HepG2 (cell line): ENCODE measurements around the gene MTA1. TPM values are rescaled to one million over a fixed set of nuclear protein-coding genes. Genes with fewer than 3 reads are reported as not detected.

Experiments
- ATAC-seq: fragments of 200-7000 bp; cut with Tn5 transposase; 3 replicates; pipeline ENCODE4 v1.9.1; 2020; ENCODE audit warnings: mild to moderate bottlenecking, moderate library complexity
- BruUV-seq: library from RNA; stranded (reverse); fragments of 400-500 nt; replicated peaks from 2 replicates; lab custom pipeline; 2021; lab: Mats Ljungman, UMichigan
- CTCF ChIA-PET: fragments of 300-600 bp; formaldehyde crosslinking; extraction: SDS; loops from one replicate; lab custom pipeline; 2021; ENCODE audit warnings: low total read pairs, inconsistent platforms, low intra/inter-chr PET ratio; lab: Yijun Ruan, JAX
- POLR2A ChIA-PET: fragments of 350-600 bp; sonication (Branson Sonifier 250); formaldehyde crosslinking; loops from one replicate; lab custom pipeline; 2020; ENCODE audit warnings: antibody characterized with exemption, inconsistent platforms; lab: Yijun Ruan, JAX
- DNase-seq: peaks from one replicate; pipeline ENCODE4 v3.0.0-alpha.2; 2015; ENCODE audit warnings: low spot score
- FAIRE-seq: peaks from 3 replicates; lab custom pipeline; 2011; peaks lifted over from hg19 to GRCh38; lab: Jason Lieb, UNC
- H2AFZ ChIP-seq: one replicate; pipeline ENCODE4 v1.6.1; 2011; ENCODE audit warnings: low read length, inconsistent platforms
- H3K27ac ChIP-seq: fragments of 300-600 bp; 3 replicates; pipeline ENCODE4 v1.8.0; 2011; ENCODE audit warnings: mixed run types, mild to moderate bottlenecking, mixed read lengths, low read length, inconsistent platforms; ENCODE audit not compliant: insufficient read depth; ENCODE audit errors: extremely low read length
- H3K27me3 ChIP-seq, 2 experiments: fragments of 200-600 bp in 1 of 2; 2 replicates in 1 of 2; 3 replicates in 1 of 2; pipeline versions ENCODE4 v1.6.0 to v1.8.0; 2011; ENCODE audit warnings: low read length in 2 of 2, mild to moderate bottlenecking in 2 of 2, moderate library complexity in 2 of 2, inconsistent platforms in 1 of 2; ENCODE audit not compliant: insufficient read depth in 2 of 2, control insufficient read depth in 1 of 2
- H3K36me3 ChIP-seq, 2 experiments: fragments of 200-600 bp in 1 of 2; replicated peaks in 1 of 2; 2 replicates in 1 of 2; 3 replicates in 1 of 2; pipeline versions ENCODE4 v1.5.1 to v1.8.0; 2011; ENCODE audit warnings: low read length in 2 of 2, inconsistent platforms in 1 of 2; ENCODE audit not compliant: insufficient read depth in 2 of 2, control insufficient read depth in 1 of 2
- H3K4me1 ChIP-seq: 2 replicates; pipeline ENCODE4 v1.5.1; 2012; ENCODE audit warnings: low read length, inconsistent platforms; ENCODE audit not compliant: insufficient read depth
- H3K4me2 ChIP-seq: 2 replicates; pipeline ENCODE4 v1.6.0; 2011; ENCODE audit warnings: low read depth, low read length, inconsistent platforms
- H3K4me3 ChIP-seq, 3 experiments: fragments of 200-600 bp in 1 of 3; sonication (generic), shearing (Covaris generic) in 1 of 3; replicated peaks in 1 of 3; 2 replicates each; pipeline ENCODE4 v1.5.1; 2011 to 2016; ENCODE audit warnings: low read length in 3 of 3, inconsistent platforms in 2 of 3, low read depth in 2 of 3, mild to moderate bottlenecking in 2 of 3, control low read depth in 1 of 3, mixed read lengths in 1 of 3; ENCODE audit not compliant: insufficient read depth in 1 of 3
- H3K79me2 ChIP-seq: one replicate; pipeline ENCODE4 v1.6.1; 2011; ENCODE audit warnings: low read length, inconsistent platforms; ENCODE audit not compliant: insufficient read depth
- H3K9ac ChIP-seq: 2 replicates; pipeline ENCODE4 v1.6.0; 2011; ENCODE audit warnings: mild to moderate bottlenecking, low read depth, low read length, inconsistent platforms; ENCODE audit not compliant: insufficient read depth
- H3K9me3 ChIP-seq: 2 replicates; pipeline ENCODE4 v1.5.1; 2012; ENCODE audit warnings: mild to moderate bottlenecking, low read length
- H4K20me1 ChIP-seq: 2 replicates; pipeline ENCODE4 v1.6.0; 2011; ENCODE audit warnings: inconsistent platforms, mild to moderate bottlenecking, low read length, moderate library complexity; ENCODE audit not compliant: insufficient read depth
- CSRNP1 ChIP-seq: sonication (generic); formaldehyde crosslinking; IDR thresholded peaks from 2 replicates; pipeline ENCODE4 v1.8.1; 2023; ENCODE audit warnings: mild to moderate bottlenecking, missing genetic modification reagents
- HDAC2 ChIP-seq: sonication (generic); formaldehyde crosslinking; IDR thresholded peaks from 2 replicates; pipeline ENCODE4 v1.4.0; 2020; ENCODE audit warnings: missing genetic modification reagents
- HNF4G ChIP-seq, 2 experiments: sonication (generic) in 1 of 2; formaldehyde crosslinking in 1 of 2; IDR thresholded peaks; 2 replicates each; pipeline versions ENCODE4 v1.4.0 to v1.6.1; 2011 to 2020; ENCODE audit warnings: borderline replicate concordance in 2 of 2, low read depth in 2 of 2, mild to moderate bottlenecking in 2 of 2, low read length in 1 of 2, missing genetic modification reagents in 1 of 2, moderate library complexity in 1 of 2
- NONO ChIP-seq, 2 experiments: fragments of 450-650 bp in 1 of 2; sonication (generic) in 1 of 2; formaldehyde crosslinking in 1 of 2; IDR thresholded peaks in 1 of 2; conservative IDR thresholded peaks in 1 of 2; 2 replicates each; pipeline versions ENCODE4 v1.6.1 to v1.8.0; 2017 to 2022; ENCODE audit warnings: mild to moderate bottlenecking in 1 of 2, missing genetic modification reagents in 1 of 2, moderate library complexity in 1 of 2
- NR2F6 ChIP-seq, 2 experiments: IDR thresholded peaks; 2 replicates each; pipeline ENCODE4 v1.6.1; 2016; ENCODE audit warnings: antibody characterized with exemption in 1 of 2, mild to moderate bottlenecking in 1 of 2
- SAP130 ChIP-seq: IDR thresholded peaks from 2 replicates; pipeline ENCODE4 v1.6.1; 2016; ENCODE audit warnings: low read depth
- SNAPC2 ChIP-seq: sonication (generic); formaldehyde crosslinking; IDR thresholded peaks from 2 replicates; pipeline ENCODE4 v1.8.1; 2022; ENCODE audit warnings: mild to moderate bottlenecking, missing genetic modification reagents
- ZBTB10 ChIP-seq: sonication (generic); formaldehyde crosslinking; IDR thresholded peaks from 2 replicates; pipeline ENCODE4 v1.4.0; 2020; ENCODE audit warnings: missing genetic modification reagents, borderline replicate concordance
- ZFP37 ChIP-seq: sonication (generic); formaldehyde crosslinking; IDR thresholded peaks from 2 replicates; pipeline ENCODE4 v1.4.0; 2020; ENCODE audit warnings: missing genetic modification reagents, borderline replicate concordance
- ZMYM4 ChIP-seq: sonication (generic); formaldehyde crosslinking; IDR thresholded peaks from 2 replicates; pipeline ENCODE4 v1.8.1; 2023; ENCODE audit warnings: mild to moderate bottlenecking, missing genetic modification reagents
- ZNF121 ChIP-seq: sonication (generic); formaldehyde crosslinking; IDR thresholded peaks from 2 replicates; pipeline ENCODE4 v1.5.0; 2020; ENCODE audit warnings: mild to moderate bottlenecking, missing genetic modification reagents
- ZNF234 ChIP-seq: sonication (generic); formaldehyde crosslinking; conservative IDR thresholded peaks from 2 replicates; pipeline ENCODE4 v1.5.1; 2020; ENCODE audit warnings: mild to moderate bottlenecking, missing genetic modification reagents
- WGBS: methylation state at CpG from one replicate; pipeline ENCODE4 v1.1.6; 2017; ENCODE audit warnings: low lambda C conversion rate; 5-methylcytosine and 5-hydroxymethylcytosine counted together
- in situ Hi-C: cut with HindIII; loops from 2 replicates; pipeline ENCODE4 v1.10.0; 2017; ENCODE audit warnings: low pct_unique_long_range_greater_than_20kb; ENCODE audit not compliant: extremely low pct_ligation_motif_present
- intact Hi-C: fragments of 100-400 bp; cut with micrococcal nuclease; formaldehyde crosslinking; loops from one replicate; pipeline ENCODE4 v1.10.0; 2022; ENCODE audit not compliant: unreplicated experiment
- polyA plus RNA-seq, 8 experiments: library from polyadenylated mRNA; depleted of rRNA in 3 of 8; stranded (reverse) in 7 of 8; unstranded in 1 of 8; fragments of >200 nt; fragmentation: Illumina TruSeq in 4 of 8; extraction: Trizol in 4 of 8; gene quantifications; 2 replicates each; pipeline versions ENCODE4 v1.2.1 to v1.2.3, GENCODE V29; 2011 to 2016; ENCODE audit warnings: low read depth in 4 of 8, missing spikeins in 1 of 8, mixed read lengths in 1 of 8; ENCODE audit not compliant: insufficient read depth in 1 of 8
- total RNA-seq, 5 experiments: library from RNA; depleted of rRNA; stranded (reverse); fragments of >200 nt; fragmentation: Illumina TruSeq; extraction: Trizol; gene quantifications; 2 replicates each; pipeline ENCODE4 v1.2.3, GENCODE V29; 2016; ENCODE audit warnings: low read depth in 1 of 5
- TF ChIP-seq, protein P1 (sequence below): IDR thresholded peaks from 2 replicates; pipeline ENCODE4 v1.6.1; 2016; ENCODE audit warnings: missing compliant biosample characterization, missing genetic modification reagents, borderline replicate concordance
- TF ChIP-seq, protein P2 (sequence below): IDR thresholded peaks from 2 replicates; pipeline ENCODE4 v1.6.1; 2016; ENCODE audit warnings: missing genetic modification reagents, missing compliant biosample characterization

The MTA1 gene
- total and polyA plus RNA-seq, 2 of the 13 experiments (the other 11 are each of a cell fraction or from before 2014, with no cell fraction given): 35.2 to 85.8 TPM

DNA sequence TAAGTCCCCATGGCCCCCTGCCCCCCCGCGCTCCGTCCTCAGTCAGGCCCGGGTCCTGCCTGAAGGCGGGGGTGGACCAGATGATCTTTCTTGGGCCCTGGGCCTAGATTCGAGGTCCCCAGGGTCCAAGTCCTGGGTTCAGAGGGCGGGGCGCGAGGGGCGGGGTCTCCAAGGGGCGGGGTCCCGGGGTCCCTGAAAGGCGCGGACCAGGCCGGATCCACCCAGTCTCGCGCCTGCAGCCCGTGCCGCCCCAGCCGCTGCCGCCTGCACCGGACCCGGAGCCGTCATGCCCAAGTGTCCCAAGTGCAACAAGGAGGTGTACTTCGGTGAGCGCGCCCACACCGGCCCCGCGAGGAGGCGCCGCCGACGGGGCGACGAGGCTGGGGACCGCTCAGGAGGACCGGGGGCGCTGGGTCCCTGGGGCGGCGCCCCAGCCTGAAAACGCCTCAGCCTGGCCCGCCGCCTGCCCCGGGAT, 67.4 kb downstream of the MTA1 start:
- H3K4me1 ChIP-seq: peaks cover 71% of the 10 kb centered on the region
- H2AFZ ChIP-seq: no peak overlapping the region
- H3K36me3 ChIP-seq: no peaks in the 10 kb centered on the region
- H4K20me1 ChIP-seq: no peaks in the 10 kb centered on the region
- peak overlapping the region; percentile 98 for H3K4me2 ChIP-seq
- ATAC-seq (no peak), DNase-seq (no peak), FAIRE-seq (no peak)
- CTCF ChIA-PET: interaction anchor here (1.6 kb wide), 1 partner anchor 117 kb away, joined by 6 read pairs; no protein-coding TSS in a partner anchor
- no peaks in the 10 kb centered on the region for H3K79me2 ChIP-seq
- POLR2A ChIA-PET: interaction anchor here (1.1 kb wide), 1 partner anchor 10 kb away, joined by 3 read pairs; no protein-coding TSS in a partner anchor
- H3K27ac ChIP-seq: peak overlapping the region; percentile 39
- BruUV-seq: no TSS peak
- intact Hi-C loops: loop anchor here (5.0 kb wide), 1 partner anchor 75 kb away; no protein-coding TSS in a partner anchor
- peaks cover 2 to 32% of the 10 kb centered on the region in 2 experiments; a peak in 4 of 5 replicates for H3K27me3 ChIP-seq
- in situ Hi-C loops: loop anchor here (5.0 kb wide), 2 partner anchors 40 to 110 kb away; partner anchors contain the start of gene TMEM121
- no peaks in the 10 kb centered on the region for H3K9me3 ChIP-seq
- no CpG with 5 or more reads among the region's 45 CpGs for WGBS
- peak overlapping the region; percentile 57 to 76 (median 68); a peak in 5 of 6 replicates for H3K4me3 ChIP-seq
- H3K9ac ChIP-seq: peak overlapping the region; percentile 75
- TF ChIP-seq ZFP37 (no peak), ZBTB10 (CRISPR knock-in tag) (no peak), CSRNP1 (CRISPR knock-in tag) (no peak), ZMYM4 (CRISPR knock-in tag) (peak; percentile 15; the same call in 1 of the 2 replicates), NR2F6 (IDR thresholded peaks at IDR 0.05) (no peak), NR2F6 (CRISPR knock-in tag; IDR thresholded peaks at IDR 0.05) (no peak), HNF4G (IDR thresholded peaks at IDR 0.05; ENCODE audit: borderline replicate concordance, low read depth, low read length) (no peak; the same call in 1 of the 2 replicates), HNF4G (CRISPR knock-in tag; IDR thresholded peaks at IDR 0.05; ENCODE audit: borderline replicate concordance, low read depth) (no peak), HDAC2 (CRISPR knock-in tag) (no peak), SNAPC2 (CRISPR knock-in tag) (no peak), ZNF234 (CRISPR knock-in tag) (0 out of 2 replicates have a peak, but pooled peaks have one; percentile 74), ZNF121 (CRISPR knock-in tag) (peak; percentile 79), NONO (IDR thresholded peaks at IDR 0.05) (no peak), NONO (CRISPR knock-in tag; conservative IDR thresholded peaks at IDR 0.05) (peak; percentile 72; the same call in 1 of the 2 replicates), SAP130 (CRISPR knock-in tag) (peak; percentile 32; the same call in 1 of the 2 replicates)
- TF ChIP-seq, protein P1, sequence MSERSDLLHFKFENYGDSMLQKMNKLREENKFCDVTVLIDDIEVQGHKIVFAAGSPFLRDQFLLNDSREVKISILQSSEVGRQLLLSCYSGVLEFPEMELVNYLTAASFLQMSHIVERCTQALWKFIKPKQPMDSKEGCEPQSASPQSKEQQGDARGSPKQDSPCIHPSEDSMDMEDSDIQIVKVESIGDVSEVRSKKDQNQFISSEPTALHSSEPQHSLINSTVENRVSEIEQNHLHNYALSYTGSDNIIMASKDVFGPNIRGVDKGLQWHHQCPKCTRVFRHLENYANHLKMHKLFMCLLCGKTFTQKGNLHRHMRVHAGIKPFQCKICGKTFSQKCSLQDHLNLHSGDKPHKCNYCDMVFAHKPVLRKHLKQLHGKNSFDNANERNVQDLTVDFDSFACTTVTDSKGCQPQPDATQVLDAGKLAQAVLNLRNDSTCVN (CRISPR knock-in tag): no peak
- TF ChIP-seq, protein P2, sequence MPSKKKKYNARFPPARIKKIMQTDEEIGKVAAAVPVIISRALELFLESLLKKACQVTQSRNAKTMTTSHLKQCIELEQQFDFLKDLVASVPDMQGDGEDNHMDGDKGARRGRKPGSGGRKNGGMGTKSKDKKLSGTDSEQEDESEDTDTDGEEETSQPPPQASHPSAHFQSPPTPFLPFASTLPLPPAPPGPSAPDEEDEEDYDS (CRISPR knock-in tag): peak; percentile 95
